Islet precursor cell (in vitro differentiated cells): ENCODE data around the gene B4GAT1.
"Not testable (repeated sequence)": the region's sequence is repeated elsewhere in the genome, so short reads cannot be mapped to it uniquely, and the experiment has no call there.

Experiments
- DNase-seq: peaks from one replicate; pipeline ENCODE4 v3.0.0-alpha.2; 2018

Gene B4GAT1

GRCh38 chr11:66347425-66348276 is at the start of gene B4GAT1:
TSS of gene B4GAT1 (minus strand) at chr11:66347629. CDS start at chr11:66347545, 84 bp downstream.
- DNase-seq = peak; percentile 94

- no peak for DNase-seq
These were observed 46.5 kb upstream of the B4GAT1 start for GRCh38 chr11:66393954-66394353.

GRCh38 chr11:66391322-66391721 is 43.9 kb upstream of the B4GAT1 start:
- no peak for DNase-seq

DNA sequence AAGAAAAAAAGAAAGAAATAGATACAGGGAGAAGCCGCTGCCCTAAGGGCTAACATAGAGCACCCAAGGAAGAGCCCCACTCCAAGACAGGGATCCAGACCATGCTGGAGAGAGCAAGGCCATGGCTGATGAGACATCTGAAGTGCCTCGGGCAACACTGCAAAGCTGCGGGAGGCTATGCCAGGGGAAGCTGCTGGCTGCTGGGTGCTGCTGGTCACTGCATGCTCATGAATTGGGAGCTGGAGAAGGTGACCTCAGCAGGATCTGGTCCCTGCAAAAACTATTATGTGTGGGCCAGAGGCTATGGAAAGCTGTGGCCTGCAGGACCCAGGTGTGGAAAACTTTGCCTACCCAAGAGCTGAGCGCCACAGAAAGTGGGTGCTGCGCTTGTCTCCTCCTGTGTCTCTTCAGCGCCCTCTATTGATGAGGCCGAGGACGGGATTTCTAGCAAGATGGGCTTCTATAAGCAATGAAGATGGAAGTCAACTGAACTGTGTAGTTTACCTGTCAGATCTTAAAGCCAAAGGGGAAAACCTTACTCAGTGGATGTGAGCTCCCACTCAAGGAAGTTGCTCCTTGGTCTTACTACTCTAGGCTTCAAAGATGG is 41.5 kb upstream of the B4GAT1 start:
- DNase-seq = peak; percentile 86

DNA sequence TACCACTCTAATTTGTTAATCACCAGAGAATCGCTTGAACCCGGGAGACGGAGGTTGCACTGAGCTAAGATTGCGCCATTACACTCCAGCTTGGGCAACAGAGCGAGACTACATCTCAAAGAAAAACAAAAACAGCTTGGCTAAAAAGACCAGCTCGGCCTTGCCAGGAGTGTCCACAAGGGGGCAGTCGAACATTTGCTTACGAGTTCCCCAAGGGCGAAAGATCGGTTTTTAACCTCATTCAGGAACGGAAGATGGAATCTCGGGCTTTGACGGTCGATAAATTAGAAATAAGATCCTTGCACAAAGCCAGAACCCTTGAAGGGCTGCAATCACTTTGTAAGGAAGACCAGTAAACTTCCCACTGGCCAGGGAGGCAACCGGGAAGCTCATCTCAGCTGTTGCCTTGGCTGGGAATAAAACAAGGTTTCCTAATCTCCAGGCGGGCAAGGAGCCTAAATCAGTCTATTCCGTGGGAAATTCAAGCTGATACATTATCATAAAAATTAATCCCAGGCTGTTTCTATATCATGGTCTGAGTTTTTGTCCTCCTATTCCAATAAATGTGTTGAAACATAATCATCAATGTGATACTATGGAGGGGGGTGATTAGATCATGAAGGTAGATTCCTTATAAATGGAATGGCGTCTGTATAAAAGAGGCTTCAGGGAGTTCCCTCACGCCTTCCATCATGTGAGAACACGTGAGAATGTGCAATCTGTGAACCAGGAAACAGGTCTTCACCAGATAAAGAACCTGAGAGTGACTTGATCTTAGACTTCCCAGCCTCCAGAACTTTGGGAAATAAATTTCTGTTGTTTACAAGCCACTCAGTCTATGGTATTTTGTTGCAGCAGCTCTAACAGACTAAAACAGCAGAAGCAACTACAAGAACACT is 39.0 kb upstream of the B4GAT1 start:
- DNase-seq = peak; percentile 90

GRCh38 chr11:66384316-66384715 is 36.9 kb upstream of the B4GAT1 start:
- not testable (repeated sequence) for DNase-seq

- not testable (repeated sequence) for DNase-seq
These were observed 32.8 kb upstream of the B4GAT1 start for GRCh38 chr11:66380264-66380663.

GRCh38 chr11:66373690-66374287 is 26.4 kb upstream of the B4GAT1 start:
- not testable (repeated sequence) for DNase-seq

GRCh38 chr11:66373265-66373664 is 25.8 kb upstream of the B4GAT1 start:
- DNase-seq = no peak

DNA sequence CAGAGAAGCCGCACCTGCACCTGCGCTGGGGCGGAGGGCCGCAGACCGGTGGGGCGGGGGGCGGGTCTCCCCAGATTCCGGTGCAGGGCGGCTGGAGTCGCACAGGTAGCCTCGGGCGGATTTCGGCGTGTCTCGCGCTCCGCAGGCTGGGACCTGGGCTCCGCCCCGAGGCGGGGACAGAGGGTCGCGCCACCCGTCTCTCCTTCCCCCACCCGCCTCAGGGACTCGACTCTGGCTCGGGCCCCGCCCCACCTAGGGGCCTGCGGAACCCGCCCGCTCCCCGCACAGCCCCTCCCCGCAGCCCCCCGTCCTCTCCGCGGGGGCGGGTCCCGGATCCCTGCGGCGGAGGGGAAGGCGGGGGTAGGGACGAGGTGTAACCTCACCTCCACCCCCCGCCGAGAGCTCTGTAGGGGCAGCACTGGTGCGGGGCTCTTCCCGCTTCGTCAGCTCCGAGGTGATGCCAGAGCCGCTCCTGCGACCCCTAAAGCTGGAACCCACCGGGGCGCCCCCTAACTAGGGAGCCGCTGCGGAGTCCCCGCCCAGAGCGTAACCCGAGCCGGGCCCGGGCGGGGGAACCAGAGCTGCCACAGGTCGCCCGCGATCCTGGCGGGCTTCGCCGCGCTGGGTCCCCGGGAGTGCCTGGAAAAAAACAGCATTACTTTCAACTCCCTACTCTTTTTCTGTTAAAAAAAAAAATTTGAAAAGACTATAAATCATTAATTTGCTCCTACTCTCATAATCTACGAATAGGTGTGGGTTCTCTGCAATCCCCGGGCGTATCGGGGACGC is 24.4 kb upstream of the B4GAT1 start, which contains the start of gene SLC29A2:
Gene SLC29A2 (minus strand): TSS at position 134 of the 789 bp plus-strand sequence. CDS start 169 bp downstream, outside the sequence.
- DNase-seq = peak; percentile 98

DNA sequence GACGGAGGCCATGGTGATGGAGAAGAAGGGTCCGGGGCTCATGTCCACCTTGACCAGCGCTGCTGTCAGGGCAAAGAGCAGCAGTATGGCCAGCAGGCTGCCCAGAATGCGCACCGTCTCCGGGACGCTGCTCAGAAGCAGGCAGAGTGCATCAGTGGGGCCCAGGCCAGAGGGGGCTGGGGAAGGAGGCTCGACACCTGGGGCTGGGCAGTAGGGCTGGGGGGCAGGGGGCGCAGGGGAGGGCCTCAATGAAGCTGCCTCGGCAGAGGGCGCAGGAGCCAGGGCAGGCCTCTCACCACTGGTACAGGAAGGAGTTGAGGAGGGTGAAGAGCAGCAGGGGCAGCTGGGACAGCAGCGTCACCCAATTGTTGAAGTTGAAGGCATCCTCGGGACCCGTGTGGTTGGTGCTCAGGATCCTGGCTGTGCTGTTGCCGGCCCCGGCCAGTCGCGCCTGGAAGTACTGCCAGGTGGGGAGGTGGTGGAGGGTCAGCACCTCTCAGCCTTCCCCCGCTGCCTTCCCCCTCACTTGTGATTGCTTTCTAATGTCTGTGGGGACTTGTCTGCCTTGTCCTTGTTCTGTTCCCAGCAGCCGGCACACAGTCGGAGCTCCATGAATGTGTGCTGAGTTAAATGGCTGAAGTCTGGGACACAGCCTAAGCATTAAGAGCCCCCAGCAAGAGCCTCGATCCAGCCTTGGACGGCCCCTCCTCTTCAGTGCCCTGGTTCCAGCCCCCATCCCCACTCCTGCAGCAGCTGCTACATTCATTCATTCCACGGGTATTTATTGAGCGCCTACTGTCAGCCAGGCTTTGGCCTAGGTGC is 21.9 kb upstream of the B4GAT1 start:
- DNase-seq = no peak

DNA sequence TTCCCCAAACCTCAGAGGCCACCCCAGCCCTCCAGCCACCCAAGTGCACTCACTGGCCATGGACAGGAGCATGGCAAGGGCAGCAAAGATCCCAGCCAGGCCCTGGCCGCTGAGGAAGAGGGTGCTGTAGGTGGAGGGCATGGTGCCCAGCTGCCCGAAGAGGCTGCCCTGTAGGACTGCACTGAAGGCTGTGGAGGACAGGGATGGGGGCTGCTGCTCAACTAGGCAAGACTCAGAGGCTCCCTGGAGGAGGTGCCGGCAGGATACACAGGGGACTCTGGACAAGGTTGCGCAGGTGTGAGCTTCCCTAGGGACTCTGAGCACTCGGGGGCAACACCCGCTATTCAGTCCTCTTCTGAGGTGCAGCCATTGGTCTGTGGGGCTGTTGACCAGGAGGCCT is 21.1 kb upstream of the B4GAT1 start:
- no peak for DNase-seq

DNA sequence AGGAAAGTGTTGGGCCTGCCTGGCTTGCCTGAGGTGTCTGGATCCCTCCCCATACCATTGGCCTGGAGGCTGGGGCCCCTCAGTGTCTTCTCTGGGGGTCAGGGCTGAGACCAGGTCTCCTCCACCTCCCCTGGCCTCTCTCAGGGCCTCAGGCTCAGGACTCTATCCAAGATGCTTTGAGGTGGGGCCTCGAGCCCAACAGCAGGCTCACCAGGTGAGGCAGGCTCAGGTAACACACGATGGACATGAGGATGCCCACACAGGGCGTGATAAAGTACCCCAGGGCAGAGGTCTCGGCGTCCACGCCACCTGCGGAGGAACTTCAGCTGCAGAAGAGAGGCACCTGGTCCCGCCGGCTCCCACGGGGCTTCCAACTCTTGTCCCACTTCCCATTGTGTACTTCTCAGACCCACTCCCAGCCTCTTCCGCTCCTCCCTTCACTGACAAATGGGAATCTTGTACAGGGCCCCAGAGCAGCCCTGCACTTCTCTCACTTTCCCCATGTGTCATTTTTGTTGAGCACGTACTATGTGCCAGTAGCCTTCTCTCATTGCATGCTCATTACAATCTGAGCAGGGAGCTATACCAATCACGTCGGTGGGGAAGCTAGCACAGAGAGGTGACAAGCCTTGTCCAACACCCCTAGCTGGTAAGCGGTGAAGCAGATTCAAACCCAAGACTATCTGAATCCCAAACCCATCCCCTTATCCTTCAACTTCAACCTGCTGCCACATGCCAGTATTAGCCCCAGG is 20.3 kb upstream of the B4GAT1 start:
- DNase-seq = no peak

- no peak for DNase-seq
These were observed 19.5 kb upstream of the B4GAT1 start for GRCh38 chr11:66366844-66367477.

GRCh38 chr11:66365711-66366619 is 18.5 kb upstream of the B4GAT1 start:
- no peak for DNase-seq

- no peak for DNase-seq
These were observed 17.7 kb upstream of the B4GAT1 start for GRCh38 chr11:66365166-66365565.

- peak; percentile 84 for DNase-seq
These were observed 16.5 kb upstream of the B4GAT1 start for GRCh38 chr11:66363805-66364535.

DNA sequence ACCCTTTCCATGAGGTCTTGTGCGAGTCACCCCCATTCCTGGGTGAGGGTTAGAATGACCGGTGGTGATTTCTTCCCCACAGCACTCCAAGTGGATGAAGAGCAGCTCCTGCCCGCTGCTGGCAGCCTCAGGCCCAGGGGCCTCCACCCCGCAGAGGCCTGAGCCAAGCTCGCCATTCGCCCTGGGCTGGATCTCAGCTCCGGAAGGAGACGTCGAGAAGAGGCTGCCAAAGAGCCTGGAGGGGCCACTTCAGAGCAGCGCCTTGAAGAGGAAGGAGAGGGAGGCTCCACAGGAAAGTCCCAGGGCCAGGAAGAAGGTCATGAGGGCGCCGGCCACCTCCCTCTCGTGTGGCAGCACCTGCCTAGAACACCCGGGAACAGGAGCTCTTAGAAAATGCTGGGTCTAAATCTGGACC is 15.8 kb upstream of the B4GAT1 start:
- DNase-seq = no peak
